Measurements from ENCODE around the gene RAB6C.
"Not testable (repeated sequence)": the region's sequence is repeated elsewhere in the genome, so short reads cannot be mapped to it uniquely, and the experiment has no call there.

DNA sequence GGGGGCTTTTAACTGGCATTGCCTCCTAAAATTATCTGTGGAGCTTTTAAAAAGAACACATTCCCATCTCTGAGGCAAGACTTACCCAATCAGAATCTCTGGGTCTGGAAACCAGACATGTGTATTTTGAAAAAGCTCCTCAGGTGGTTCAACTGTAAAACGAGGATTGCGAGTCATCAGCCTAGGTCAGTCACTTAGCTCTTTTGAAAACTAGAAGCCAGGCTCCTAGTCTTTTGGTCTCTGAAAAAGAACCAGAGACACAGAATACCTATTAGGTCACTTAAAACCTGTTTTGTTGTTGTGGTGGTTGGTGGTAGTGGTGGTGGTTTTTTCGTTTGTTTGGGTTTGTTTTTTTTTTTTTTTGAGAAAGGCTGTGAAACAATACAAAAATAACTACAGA, 2.5 kb upstream of the RAB6C start:
- TF ChIP-seq FOSL1 (IDR thresholded peaks at IDR 0.05; ENCODE audit: insufficient read depth, low read depth, low read length); TAF7 (optimal IDR thresholded peaks at IDR 0.05; ENCODE audit: borderline replicate concordance, low read depth, low read length); CHD1 (IDR thresholded peaks at IDR 0.05; ENCODE audit: low read depth, low read length); POLR2AphosphoS5 (IDR thresholded peaks at IDR 0.05; ENCODE audit: low read depth, low read length): not testable (repeated sequence)
